Measurements from ENCODE around the gene HOXD8.

HOXD8 gene

GRCh38 chr2:176174824-176175708, 45.6 kb downstream of the HOXD8 start:
- DNase-seq (ENCODE audit: low read depth), result no peak

- no peak for DNase-seq (ENCODE audit: low read depth)
Measured at GRCh38 chr2:176175709-176176607, 46.5 kb downstream of the HOXD8 start.

- DNase-seq (ENCODE audit: low read depth), result no peak
Measured at GRCh38 chr2:176177580-176178037, 48.1 kb downstream of the HOXD8 start.

- no peak for DNase-seq (ENCODE audit: low read depth)
Measured at GRCh38 chr2:176178038-176178756, 48.7 kb downstream of the HOXD8 start.

- no peak for DNase-seq (ENCODE audit: low read depth)
Measured at GRCh38 chr2:176178757-176179295, 49.3 kb downstream of the HOXD8 start.

- DNase-seq (ENCODE audit: low read depth), result no peak
Measured at GRCh38 chr2:176181551-176181950, 52.0 kb downstream of the HOXD8 start.

Data from HS-5 (cell line).